NCI-H1694 (cell line): ENCODE data around the gene DYNLL1.
"Not testable (repeated sequence)": the region's sequence is repeated elsewhere in the genome, so short reads cannot be mapped to it uniquely, and the experiment has no call there.

Source experiments
- DNase-seq: peaks from one replicate; lab custom pipeline; 2025; lab: John Stamatoyannopoulos, UW

The DYNLL1 gene

DNA sequence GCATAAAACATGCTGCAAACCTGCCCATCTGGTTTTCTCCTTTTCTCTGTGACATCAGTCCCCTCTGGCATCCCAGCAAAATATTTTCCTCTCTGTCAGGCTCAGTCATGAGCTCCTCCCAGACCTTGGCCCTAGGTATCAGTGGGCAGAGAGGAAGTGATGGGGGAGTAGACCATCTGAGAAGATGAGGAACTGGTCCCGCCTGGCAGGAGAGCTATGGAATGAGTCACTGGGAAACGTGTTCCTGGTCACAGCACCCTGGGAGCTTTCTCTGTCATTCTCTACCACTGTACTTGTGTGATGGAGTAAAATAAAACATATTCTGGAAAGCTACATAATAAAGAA is 21.3 kb upstream of the DYNLL1 start:
- DNase-seq = no peak

DNA sequence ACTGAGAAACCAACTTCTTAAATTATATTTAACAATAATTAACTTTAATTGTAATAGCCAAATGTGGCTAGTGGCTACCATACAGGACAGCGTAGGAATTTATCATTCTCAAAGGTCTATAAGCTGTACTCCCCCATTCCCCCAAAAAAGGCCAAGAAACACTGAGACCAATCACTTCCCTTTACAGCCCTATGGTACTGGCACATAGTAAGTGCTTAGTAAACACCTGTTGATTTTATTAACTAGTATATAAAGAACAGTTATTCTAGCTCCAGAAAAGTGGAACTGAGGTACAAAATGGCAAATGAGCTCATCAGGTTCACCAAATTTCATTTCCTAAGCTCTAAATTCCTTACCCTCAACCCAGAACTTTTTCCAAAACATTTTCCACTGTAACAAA is 20.3 kb upstream of the DYNLL1 start:
- DNase-seq = no peak

GRCh38 chr12:120479458-120479857 is 16.5 kb upstream of the DYNLL1 start:
- no peak for DNase-seq

- DNase-seq = no peak
These were observed 15.7 kb upstream of the DYNLL1 start for GRCh38 chr12:120480211-120480610.

DNA sequence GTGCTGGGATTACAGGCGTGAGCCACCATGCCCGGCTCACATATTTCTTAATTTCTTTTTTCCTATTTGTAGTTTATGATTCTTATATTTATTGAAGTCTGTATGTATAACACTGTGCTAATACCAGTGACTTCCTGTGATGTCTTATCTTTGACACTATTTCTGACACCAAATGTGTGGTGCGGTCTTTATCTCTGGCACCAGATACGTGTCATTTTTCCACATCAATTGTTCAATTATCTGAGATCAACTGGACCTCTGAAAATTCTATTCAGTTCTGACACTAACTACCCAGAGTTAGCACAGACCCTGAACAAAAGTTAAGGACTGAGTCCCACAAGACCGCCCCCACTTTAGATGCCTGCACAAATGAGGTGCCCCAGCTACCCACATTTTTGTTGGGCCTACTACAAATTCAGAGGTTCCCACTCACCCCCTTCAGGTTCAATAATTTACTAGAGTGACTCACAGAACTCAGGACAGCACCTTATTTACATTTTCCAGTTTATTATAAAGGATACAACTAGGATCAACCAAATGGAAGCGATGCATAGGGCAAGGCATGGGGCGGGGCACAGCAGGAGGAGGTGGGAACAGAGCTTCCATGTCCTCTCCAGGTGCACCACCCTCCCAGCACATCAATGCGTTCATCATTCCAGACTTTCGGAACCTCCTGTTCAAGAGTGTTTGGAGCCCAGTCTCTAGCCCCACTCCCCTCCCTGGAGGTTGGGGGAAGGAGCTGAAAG is 14.7 kb upstream of the DYNLL1 start:
- no peak for DNase-seq

- DNase-seq = no peak
These were observed 12.3 kb upstream of the DYNLL1 start for GRCh38 chr12:120483621-120484020.

DNA sequence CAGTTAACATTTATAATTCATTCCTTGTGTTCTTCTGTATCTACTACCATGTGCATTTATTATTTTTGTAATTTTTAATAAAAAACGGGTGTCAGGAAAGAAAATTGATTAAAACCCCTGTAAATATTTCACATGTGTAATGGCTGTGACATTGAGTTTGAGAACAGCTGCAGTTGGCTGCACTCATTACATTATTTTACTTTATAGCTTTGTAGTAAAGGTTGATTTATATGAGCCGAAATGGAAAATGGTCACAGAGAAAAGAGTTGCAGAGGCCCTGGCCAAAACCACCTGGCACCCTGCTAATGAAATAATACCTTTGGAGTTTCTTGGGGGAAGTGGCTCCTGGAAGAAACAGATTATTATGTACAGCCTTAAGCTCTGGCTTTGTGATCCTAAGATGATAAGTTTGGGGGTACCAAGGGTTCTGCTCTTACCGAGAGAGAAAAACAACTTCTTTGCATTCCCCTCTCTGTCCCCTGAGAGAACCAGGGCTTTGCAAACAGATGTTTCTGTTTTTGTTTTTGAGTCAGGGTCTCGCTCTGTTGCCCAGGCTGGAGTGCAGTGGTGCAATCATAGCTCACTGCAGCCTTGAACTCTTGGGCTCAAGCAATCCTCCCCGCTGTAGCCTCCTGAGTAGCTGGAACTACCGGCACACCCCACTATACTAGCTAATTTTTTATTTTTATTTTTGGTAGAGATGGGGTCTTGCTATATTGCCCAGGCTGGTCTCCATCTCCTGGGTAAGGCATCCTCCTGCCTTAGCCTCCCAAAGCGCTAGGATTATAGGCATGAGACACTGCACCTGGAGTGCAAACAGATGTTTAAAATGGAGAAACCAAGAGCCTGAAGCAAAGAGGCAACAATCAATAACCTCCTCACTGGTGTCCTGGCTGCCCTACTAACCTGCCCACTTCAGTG is 9.7 kb upstream of the DYNLL1 start:
- no peak for DNase-seq

GRCh38 chr12:120487552-120487951 is 8.4 kb upstream of the DYNLL1 start:
- not testable (repeated sequence) for DNase-seq

GRCh38 chr12:120488057-120488640 is 7.8 kb upstream of the DYNLL1 start:
- no peak for DNase-seq

DNA sequence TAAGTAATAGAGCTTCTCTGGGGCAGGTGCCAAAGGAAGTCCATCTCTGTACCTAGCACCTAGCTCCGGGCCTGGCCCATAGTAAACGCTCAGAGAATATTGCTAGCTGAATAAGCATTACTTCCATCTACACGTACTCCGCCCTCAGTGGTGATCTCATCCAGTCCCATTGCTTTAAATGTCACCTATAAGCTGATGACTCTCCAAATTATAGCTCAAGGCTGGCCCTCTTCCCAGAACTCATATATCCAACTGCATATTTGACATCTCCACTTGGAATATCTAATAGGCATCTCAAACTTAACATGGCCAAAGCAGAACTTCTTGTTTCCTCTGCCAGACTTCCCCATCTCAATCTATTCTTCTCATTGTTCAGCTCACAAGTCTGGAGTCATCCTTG is 6.9 kb upstream of the DYNLL1 start:
- no peak for DNase-seq

GRCh38 chr12:120490325-120490724 is 5.6 kb upstream of the DYNLL1 start:
- no peak for DNase-seq

DNA sequence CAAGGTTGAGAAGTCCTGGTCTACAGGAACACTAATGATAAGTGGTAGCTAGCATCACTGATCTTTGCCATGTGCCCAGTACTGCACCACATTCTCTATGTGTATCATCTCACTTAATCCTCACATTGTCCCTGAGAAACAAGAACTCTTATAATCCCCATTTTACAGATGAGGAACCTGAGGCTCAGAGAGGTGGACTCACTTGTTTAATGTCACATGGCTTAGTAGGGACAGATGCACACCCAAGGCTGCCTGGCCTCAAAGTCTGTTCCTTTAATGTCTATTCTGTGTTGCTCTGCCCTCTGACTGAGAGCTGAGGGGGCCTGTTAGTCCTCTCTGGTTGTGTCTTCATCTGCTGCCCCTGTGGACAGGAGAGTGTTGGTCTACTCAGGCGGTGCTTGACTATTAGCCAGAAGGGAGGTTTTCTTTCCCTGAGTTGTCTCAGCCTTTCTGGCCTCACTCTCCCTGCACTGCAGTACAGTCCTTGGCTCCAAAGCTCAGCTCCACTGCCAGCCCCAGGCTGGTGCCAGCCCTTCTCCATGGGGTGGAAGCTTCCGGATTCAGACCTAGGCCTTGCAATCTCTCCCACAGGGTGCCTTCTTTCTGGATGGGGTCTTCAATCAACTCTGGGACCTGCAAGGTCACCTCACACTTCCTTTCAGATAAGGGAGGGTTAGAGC is 4.9 kb upstream of the DYNLL1 start:
- no peak for DNase-seq

DNA sequence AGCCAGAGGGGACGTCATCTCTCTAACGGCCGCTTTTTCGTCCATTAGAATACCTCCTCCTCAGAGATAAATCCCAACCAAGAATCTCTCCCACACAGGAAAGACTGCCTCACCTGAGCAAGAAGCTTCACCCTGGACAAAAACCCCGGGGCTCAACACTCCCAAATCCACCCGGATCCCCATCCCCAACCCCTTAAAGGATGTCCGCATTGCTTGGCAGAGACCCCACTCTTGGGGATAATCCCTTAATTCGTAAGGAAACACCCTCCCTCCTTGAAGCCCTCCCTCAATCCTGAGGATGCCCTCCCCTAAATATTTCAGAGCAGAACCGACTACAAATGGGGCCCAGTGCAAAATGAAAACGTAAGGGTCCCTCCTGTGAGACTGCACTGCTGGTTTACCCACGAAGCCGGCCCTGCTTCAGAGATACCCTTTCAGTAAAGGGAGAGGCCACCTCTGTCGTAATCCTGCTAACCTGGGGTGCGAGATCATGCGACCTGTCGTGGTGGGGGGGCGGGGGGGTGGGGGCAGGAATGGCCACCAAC is 655 bp upstream of the DYNLL1 start:
- no peak for DNase-seq

GRCh38 chr12:120496413-120497340 is 764 bp downstream of the DYNLL1 start:
- peak; percentile 10 for DNase-seq

DNA sequence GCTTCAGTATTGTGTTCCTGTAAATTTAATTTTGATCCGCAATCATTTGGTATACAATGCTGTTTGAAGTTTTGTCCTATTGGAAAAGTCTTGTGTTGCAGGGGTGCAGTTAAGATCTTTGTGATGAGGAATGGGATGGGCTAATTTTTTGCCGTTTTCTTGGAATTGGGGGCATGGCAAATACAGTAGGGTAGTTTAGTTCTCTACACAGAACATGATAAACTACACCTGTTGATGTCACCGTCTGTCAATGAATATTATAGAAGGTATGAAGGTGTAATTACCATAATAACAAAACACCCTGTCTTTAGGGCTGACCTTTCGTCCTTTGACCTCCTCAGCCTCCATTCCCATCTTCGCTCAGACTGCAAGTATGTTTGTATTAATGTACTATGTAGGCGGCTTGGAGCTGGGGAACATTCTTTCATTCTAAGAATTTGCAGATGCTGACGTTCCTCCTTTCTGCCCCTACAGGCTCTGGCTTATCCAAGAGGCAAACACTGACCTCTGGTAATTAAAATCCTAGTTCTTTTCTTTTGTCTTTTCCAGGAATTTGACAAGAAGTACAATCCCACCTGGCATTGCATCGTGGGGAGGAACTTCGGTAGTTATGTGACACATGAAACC is 1.7 kb downstream of the DYNLL1 start:
- DNase-seq = no peak

GRCh38 chr12:120498870-120499515 is 3.1 kb downstream of the DYNLL1 start:
- DNase-seq = no peak

- no peak for DNase-seq
These were observed 4.7 kb downstream of the DYNLL1 start for GRCh38 chr12:120500581-120500980.

GRCh38 chr12:120504587-120504986 is 8.7 kb downstream of the DYNLL1 start:
- no peak for DNase-seq

- no peak for DNase-seq
These were observed 12.6 kb downstream of the DYNLL1 start for GRCh38 chr12:120508537-120508936.

GRCh38 chr12:120514002-120514401 is 18.1 kb downstream of the DYNLL1 start:
- no peak for DNase-seq
